HUDEP-2 (cell line): ENCODE data around the gene TENM4.

Experiments
- DNase-seq, 76 experiments: peaks; one replicate each; lab custom pipeline; 2025; ENCODE audit not compliant: unreplicated experiment in 76 of 76; lab: John Stamatoyannopoulos, UW

TENM4 gene

DNA sequence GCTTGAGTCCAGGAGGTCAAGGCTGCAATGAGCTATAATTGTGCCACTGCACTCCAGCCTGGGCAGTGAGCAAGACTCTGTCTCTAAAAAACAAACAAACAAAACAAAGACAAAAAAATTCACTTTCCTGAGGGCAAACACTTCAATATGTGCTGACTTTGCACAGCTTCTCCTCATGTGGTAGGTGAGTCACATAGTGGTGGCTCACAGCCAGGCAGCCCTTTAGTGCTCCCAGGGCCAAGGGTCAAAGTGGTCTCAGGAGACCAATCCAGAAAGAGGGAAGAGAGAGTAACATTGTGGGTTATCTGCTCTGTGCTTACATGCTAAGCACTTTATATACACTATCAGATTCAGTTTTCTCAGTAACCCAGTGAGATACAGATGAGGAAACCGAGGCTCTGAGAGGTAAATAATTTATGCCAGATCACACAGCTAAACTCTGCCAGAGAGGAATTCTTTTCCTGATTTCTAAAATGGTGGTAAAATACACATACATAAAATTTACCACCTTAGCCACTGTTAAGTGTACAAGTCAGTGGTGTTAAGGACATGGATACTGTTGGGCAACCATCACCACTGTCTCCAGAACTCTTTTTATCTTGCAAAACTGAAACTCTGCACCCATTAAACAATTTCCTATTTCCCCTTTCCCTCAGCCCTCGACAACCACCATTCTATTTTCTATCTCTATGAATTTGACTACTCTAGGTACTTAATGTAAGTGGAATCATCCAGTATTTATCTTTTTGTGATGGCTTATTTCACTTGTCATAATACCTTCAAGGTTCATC is 634.4 kb downstream of the TENM4 start:
- DNase-seq: no peak

- no peak for DNase-seq
Observed at GRCh38 chr11:78804991-78805390, 635.8 kb downstream of the TENM4 start.

GRCh38 chr11:78803995-78804394 is 636.8 kb downstream of the TENM4 start:
- no peak for DNase-seq

- DNase-seq: peak in 1 of 76 experiments; percentile 1
Observed at GRCh38 chr11:78802058-78802761, 638.6 kb downstream of the TENM4 start.

GRCh38 chr11:78801161-78801884 is 639.5 kb downstream of the TENM4 start:
- no peak for DNase-seq

DNA sequence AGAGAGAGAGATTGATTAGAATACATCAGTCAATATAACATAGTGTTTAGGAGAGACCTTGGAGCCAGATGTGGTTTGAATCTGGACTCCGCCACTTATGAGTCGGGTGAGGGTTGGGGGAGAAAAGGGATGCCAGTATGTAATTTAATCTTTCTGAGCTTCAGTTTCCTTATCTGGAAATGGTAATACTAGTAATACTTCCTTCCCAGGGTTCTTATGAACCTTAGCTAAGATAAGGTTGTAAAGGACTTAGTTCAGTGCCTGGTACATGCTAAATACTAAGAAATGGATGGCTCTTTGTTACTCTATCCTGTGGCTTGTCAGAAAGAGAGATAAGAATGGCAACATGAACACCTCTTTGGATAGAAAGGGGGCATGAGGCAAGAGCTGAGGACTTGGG is 640.1 kb downstream of the TENM4 start:
- no peak for DNase-seq

DNA sequence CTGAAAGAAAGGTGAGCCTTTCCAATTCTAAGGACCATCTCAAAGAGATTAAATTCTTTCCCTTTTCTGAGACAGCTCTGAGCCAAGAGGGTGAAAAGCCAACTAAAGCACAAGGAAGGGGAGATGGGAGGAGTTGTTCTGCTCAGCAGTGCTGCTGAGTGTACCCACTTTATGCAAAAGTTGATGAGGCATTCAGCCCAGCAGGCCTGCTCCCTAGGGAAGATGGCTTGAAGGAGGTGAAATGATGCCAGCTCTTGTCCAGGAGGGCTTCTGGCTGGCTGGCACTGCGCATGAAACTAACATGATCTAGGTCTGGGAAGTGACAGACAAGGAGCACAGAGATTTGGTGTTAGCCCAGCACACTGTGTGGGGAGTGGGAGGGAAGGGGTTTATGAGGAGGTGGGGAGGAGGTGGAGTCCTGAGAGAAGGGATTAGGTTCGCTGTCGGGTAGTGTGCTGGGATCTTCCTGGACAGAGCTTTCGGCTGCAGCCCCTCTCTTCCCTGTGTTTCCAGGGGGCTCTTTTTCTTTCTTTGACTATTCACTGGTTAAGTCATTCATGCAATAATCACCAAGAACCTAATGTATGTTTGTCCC is 640.6 kb downstream of the TENM4 start:
- DNase-seq: no peak

- DNase-seq: peak in 46 of 76 experiments; percentile 0 to 58 (median 14)
Observed at GRCh38 chr11:78798663-78799062, 642.2 kb downstream of the TENM4 start.

GRCh38 chr11:78797559-78797958 is 643.3 kb downstream of the TENM4 start:
- no peak for DNase-seq

- no peak for DNase-seq
Observed at GRCh38 chr11:78796956-78797355, 643.9 kb downstream of the TENM4 start.

DNA sequence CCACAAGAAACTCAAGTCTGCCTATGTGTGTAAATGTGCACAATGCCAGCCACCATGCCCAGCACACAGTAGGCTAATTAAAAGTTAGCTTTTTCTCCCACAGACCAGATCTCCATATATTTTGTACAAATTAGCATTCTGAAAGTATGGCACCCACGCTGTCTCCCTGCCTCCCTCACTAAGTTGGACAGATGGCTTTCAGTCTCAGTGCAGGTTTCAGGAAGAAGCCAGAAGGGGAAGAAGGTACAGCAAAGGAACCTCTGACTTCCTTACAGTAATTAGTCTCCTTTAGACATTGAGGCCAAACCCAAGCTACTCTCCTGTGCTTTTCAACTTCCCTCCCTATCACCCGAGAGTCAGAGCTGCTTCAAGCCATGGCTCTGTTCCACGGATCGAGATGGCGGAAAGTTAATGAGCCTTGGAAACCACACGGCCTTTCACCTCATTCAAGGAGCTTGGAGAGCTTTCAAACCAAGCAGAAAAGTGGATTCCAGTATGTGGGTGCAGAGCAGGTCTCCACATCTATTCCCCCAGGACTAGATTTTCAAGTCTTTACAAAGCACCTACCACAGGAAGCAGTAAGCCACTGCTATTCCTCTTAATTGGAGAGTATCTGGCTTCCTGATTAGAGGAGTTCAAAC is 645.1 kb downstream of the TENM4 start:
- DNase-seq: no peak

DNA sequence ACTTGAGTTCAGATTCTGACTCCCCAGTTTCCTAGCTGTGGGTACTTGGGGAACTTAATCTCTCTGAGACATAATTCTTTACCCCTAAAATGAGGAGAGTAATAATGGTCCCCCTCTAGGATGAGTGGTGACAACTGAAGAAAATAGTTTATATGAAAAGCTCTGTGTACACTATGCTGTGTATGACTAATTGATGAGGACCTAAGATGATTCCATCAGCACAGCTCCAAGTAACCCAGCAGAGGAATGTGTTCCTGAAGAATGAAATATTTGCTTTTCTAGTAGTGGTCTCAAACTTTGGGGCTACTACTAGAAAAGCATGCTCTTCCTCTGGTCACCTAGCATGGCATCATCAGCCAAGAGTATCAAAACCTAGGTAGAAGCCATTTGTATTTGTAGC is 648.9 kb downstream of the TENM4 start:
- no peak for DNase-seq

DNA sequence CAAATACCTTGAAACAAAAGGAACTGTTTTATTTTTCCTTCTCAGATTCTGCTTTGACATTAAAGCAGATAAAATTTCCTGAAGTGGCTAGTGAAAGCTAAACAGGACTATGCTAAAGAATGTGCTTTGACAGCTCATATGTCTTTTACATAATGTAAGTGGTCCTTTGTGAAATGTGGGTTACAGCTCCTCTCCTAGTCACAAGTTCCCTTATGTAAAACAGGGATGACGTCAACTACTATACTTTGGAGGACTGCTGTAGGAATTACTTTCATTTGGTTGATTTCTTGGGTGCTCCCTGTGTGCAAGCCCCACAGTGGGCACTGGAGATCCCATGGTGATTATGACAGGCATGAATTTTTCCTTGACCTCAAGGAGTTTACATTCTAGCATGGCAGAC is 649.6 kb downstream of the TENM4 start:
- no peak for DNase-seq

DNA sequence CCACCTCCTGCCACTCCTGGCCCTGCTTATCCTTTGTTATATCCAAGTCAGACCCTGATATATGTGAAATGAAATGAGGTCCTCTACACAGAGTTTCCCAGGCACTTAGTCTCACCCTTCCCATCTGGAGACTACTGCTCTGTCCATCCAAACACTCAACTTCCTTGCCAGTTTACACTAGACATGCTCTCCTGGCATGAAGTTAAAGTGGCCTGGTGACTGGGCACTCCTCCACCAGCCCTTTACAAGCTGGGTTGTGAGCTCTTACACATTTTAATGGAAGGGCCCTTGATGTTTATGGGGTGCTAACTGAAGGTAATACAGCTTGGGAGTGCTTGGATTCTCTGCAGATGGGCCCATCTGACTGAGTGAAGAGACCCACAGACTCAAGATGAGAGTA is 650.0 kb downstream of the TENM4 start:
- no peak for DNase-seq

GRCh38 chr11:78789375-78789774 is 651.5 kb downstream of the TENM4 start:
- DNase-seq: no peak

GRCh38 chr11:78788533-78788932 is 652.3 kb downstream of the TENM4 start:
- no peak for DNase-seq

- no peak for DNase-seq
Observed at GRCh38 chr11:78787696-78788095, 653.1 kb downstream of the TENM4 start.

DNA sequence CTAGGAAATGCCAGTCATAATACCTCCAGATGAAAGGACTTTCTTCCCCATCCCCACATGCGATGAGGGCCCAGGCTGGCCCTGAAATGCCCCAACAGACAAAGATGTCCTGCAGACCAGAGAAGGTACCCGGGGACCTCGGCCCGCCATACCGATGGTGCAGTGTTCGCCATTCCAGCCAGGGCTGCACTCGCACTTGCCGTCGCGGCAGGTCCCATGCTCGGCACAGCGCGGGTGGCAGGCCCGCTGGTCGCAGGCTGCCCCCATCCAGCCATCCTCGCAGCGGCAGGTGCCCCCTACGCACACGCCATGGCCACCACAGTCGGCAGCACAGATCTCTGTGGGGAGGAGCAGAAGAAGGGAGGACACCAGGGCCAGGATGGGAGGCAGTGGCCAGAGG is 654.1 kb downstream of the TENM4 start:
- DNase-seq: no peak

GRCh38 chr11:78786086-78786485 is 654.7 kb downstream of the TENM4 start:
- no peak for DNase-seq

DNA sequence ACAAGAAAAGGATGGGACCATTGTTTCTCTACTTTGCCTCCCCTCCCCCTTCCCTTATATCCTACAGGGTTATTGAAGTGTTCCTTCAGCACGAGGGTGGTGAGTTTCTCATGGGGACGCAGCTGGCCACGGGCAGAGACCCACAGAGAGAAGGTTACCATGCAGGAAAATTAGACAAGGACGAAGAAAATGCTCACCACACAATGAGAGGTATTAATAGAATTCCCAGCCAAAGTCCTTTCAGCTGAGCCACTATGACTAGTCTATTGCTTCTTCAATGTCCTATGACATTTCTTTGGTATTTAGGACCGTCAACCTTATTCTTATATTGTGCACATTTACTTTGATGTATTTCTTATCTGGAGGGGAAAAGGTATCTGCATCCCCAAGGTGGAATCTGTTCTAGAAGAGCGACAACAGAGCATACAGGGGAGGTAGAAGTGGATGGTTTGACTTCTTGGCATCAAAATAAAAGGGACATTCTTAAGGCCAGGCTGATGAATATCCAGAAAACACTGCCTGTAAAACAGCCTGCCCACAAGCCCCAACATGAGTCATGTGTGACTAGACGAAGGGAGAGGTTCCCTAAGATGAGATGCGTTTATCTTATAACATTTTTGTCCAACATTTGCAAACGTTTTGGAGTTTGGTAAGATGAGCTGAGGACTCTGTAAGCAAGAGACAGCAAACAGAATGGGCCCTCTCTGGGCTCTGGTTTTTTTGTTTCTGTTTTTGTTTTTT is 656.3 kb downstream of the TENM4 start:
- no peak for DNase-seq
